GM21619 (cell line): ENCODE results near the gene RPS6KA5.
"Not testable (repeated sequence)": the region's sequence is repeated elsewhere in the genome, so short reads cannot be mapped to it uniquely, and the experiment has no call there.

Source experiments
- ATAC-seq: cut with Tn5 transposase; IDR thresholded peaks from one replicate; pipeline ENCODE4 v1.9.1; 2021; ENCODE audit not compliant: unreplicated experiment

Gene RPS6KA5

GRCh38 chr14:91060351-91061055, at the start of gene RPS6KA5:
TSS of gene RPS6KA5 (minus strand) at chr14:91060641. CDS start at chr14:91060434, 207 bp downstream.
- peak; percentile 81 for ATAC-seq

- ATAC-seq = no peak
Measured at GRCh38 chr14:91108941-91109611, 48.6 kb upstream of the RPS6KA5 start.

DNA sequence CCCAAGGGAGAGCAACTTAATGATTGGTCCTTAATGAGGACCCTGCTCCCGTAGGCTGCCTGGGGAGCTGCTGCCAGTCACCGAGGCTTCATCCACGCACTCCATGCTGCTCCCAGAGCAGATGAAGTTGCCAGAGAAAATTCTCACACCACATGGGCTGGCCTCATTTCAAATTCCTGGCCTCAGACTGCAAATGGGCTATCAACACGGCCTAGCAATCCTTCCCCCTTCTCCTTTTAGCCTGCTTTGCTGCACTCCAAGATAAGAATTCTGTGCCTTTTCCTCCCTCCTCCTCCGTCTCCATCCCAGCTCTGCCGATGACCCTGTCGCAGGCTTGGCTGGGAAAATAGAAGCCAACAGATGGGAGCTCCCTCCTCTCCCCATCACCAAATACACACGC, 42.7 kb upstream of the RPS6KA5 start:
- ATAC-seq = no peak

- no peak for ATAC-seq
Measured at GRCh38 chr14:91100102-91100501, 39.7 kb upstream of the RPS6KA5 start.

DNA sequence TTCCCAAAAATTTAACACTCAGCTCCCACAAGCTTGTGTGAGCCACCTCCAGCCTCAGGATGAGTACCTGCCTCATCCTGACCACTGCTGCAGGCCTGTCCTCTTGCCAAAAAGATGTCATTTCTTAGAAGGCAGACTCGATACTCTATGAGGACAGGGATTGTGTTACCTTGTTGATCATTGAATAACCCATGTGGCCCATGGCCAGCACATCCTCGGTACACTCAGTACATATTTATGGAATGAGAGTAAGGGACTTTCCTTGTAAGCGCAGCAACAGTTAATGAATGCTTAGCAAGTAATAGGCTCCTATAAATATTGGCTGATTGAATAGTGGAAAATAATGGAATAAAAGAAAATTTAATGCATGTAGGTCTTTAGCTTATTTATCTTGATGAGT, 38.1 kb upstream of the RPS6KA5 start:
- no peak for ATAC-seq

DNA sequence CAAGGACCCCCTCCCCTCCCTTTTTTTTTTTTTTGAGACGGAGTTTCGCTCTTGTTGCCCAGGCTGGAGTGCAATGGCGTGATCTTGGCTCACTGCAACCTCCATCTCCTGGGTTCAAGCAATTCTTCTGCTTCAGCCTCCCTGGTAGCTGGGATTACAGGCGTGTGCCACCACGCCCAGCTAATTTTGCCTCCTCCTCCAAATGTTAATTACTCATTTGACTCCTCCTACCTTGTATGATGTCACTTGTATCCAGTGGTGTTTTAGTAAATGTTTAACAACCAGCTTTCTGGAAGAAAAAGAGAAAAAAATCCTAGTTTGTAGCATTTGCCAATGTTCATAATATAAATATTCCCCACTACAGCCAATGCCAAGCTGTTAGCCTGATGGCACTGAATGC, 37.2 kb upstream of the RPS6KA5 start:
- ATAC-seq = not testable (repeated sequence)

GRCh38 chr14:91095178-91095577, 34.7 kb upstream of the RPS6KA5 start:
- no peak for ATAC-seq

GRCh38 chr14:91094772-91095171, 34.3 kb upstream of the RPS6KA5 start:
- ATAC-seq = no peak

DNA sequence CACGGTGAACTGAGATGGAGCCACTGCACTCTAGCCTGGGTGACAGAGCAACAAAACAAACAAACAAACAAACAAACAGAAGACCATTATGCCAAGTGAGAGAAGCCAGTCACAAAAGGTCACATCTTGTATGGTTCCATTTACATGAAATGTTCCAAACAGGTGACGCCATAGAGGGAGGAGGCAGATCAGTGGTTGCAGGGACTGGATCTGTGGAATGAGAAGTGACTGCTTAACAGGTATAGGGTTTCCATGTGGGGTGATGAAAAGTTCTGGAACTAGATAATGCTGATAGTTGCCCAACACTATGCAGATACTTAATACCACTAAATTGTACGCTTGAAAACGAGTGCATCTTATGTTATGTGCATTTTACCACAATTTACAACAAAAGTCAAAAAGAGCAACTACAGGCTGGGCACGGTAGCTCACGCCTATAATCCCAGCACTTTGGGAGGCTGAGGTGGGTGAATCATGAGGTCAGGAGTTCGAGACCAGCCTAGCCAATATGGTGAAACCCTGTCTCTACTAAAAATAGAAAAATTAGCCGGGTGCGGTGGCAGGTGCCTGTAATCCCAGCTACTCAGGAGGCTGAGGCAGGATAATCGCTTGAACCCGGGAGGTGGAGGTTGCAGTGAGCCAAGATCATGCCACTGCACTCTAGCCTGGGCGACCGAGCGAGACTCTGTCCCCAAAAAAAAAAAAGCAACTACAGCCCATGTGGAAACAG, 33.5 kb upstream of the RPS6KA5 start:
- ATAC-seq = not testable (repeated sequence)

- ATAC-seq = no peak
Measured at GRCh38 chr14:91092073-91092472, 31.6 kb upstream of the RPS6KA5 start.

- no peak for ATAC-seq
Measured at GRCh38 chr14:91090743-91091142, 30.3 kb upstream of the RPS6KA5 start.

DNA sequence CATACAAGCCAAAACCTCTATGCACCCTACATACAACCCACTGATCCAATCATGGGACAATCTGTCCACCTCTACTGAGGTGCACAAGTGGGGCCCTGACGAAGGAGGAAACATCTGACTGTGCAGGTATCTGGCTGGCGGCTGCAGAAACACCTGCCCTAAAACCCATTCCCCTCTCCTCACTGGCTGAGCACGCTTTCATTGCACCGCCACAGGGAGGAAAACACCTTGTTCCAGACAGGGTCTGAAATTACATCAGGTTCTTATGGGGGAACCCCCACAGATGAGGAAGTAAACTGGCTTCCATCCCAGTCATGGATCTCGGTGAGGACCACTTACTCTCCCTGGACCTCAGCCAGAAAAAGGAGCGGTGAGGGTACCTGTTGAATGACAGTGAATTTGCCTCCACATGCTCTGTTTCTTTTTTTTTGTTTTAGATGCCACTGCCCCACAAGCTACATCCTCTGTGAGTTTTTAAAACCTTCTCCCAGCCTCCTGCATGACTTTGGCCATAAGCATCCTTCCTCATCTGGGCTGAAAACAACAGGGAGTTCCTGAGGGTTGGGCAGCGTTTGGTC, 29.6 kb upstream of the RPS6KA5 start:
- ATAC-seq = no peak

DNA sequence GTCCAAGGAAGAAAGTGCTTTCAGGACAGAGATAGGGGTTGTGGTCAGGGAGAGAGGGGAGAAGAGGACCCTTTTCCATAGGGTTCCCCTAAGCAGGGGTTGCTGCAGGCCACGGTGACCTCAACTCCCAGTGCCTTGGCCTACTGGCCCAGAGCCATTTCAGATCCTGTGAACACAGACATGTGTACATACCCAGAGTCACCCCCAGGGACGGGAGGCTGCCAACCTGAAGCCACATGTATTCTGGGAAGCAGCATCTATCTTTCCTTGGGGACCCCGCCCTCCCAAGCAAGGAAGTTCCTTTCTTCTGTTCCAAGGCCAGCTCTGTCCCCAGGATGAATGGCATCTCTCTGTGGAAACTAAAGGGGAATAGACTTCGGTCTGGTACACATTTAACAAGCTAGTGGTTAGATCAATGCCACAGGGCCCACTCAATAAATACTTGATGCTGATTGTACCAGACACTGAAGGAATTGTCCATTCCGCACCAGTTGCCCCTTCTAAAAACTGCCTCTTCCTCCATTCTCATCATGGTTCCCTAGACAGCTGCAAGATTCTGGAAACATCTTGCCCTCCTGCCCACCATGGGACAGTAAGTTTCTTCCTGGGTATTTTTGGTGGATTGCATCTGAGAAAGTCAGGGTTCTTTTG, 28.3 kb upstream of the RPS6KA5 start:
- no peak for ATAC-seq

GRCh38 chr14:91087470-91087869, 27.0 kb upstream of the RPS6KA5 start:
- ATAC-seq = not testable (repeated sequence)

DNA sequence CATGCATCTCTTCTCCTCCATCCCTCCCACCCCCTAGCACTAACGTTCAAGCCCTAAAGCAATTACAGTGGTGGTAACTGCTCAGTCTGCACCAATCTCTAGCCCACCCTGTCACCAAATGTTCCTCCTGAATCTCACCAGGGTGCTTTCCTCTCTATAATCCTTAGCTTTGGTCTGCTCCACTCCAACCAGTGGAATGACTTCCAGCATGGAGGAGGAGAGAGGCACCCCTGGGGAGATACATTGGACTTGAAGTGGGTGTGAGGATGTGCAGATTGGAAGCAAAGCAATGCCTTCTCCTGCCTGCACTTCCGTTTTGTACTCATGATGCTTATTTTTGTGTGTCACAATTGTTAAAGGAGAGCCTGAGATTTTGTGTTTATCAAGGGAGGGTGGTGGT, 24.1 kb upstream of the RPS6KA5 start:
- ATAC-seq = no peak

- no peak for ATAC-seq
Measured at GRCh38 chr14:91082282-91082681, 21.8 kb upstream of the RPS6KA5 start.

GRCh38 chr14:91080071-91080470, 19.6 kb upstream of the RPS6KA5 start:
- ATAC-seq = no peak

DNA sequence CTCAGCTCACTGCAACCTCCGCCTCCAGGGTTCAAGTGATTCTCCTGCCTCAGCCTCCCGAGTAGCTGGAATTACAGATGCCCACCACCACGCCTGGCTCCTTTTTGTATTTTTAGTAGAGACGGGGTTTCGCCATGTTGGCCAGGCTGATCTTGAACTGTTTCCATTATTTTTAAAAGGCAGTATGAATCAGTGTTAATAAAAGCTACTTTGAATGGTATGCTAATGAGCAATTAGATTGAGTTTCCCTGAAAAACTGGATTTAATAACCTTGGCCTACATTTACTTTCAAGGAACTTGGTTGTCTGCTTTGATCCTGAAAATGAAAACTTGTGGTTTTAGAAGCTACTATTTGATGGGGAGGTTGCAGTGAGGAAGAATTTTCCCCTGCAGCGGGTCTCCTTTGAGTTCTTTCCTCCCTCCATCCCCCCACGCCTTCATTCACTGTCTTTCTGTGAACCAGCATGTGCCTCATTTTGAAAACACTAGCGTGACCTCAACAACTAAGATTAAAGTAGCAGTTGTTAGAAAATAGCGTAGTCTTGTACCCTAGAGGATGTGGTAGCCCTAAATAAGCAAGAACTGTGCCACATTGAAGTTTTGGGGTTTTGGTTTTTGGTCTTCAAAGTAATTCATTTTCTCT, 17.8 kb upstream of the RPS6KA5 start:
- ATAC-seq = peak; percentile 75

- ATAC-seq = no peak
Measured at GRCh38 chr14:91075553-91075952, 15.1 kb upstream of the RPS6KA5 start.

DNA sequence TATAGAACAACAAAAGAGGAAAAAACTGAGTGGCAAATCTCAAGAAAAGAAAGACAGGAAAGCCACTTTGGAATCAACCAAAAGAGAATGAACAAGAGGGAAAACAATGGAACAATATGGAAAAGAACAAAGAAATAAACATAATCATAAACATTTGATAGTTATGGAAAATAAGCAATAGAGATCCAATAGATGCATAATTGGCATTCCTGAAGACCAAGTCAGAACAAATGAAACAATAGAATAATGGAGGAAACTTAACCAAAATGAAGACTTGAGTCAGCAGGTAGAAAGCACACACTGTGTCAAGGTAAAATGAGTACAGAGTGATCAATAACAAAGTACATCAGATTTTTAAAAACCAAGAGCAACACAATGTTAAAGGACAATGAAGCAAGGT, 10.1 kb upstream of the RPS6KA5 start:
- no peak for ATAC-seq

DNA sequence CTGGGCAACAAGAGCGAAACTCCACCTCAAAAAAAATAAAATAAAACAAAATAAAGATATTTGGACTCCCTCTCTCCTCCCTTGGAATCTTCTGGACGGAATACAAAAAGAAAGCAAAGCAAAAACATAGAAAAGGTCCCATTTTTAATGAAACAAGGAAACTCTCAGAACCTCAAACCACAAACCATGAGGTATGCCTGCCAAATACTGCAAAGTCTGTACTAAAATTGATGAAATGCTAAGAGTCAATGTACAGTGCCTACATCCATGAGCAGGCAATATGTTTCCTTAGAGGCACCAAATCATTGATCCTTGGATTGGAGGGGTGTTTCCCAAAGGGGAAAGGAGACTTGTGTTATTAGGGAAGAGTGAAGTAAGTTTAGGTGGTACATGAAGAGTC, 8.2 kb upstream of the RPS6KA5 start:
- ATAC-seq = no peak
